HepG2 (cell line): ENCODE results near the gene SHQ1.

Source experiments
- ARHGAP35 ChIP-seq: sonication (generic); formaldehyde crosslinking; IDR thresholded peaks from 2 replicates; pipeline ENCODE4 v1.9.0; 2022; ENCODE audit warnings: mild to moderate bottlenecking, inconsistent platforms, moderate library complexity, missing genetic modification reagents, borderline replicate concordance
- NCOR1 ChIP-seq: fragments of 200-600 bp; sonication (generic); IDR thresholded peaks from 2 replicates; pipeline ENCODE4 v1.7.0; 2017; ENCODE audit warnings: antibody characterized with exemption, low read length, borderline replicate concordance
- TBP ChIP-seq: sonication (generic); formaldehyde crosslinking; IDR thresholded peaks from 2 replicates; pipeline ENCODE4 v1.5.0; 2020; ENCODE audit warnings: missing genetic modification reagents
- TF ChIP-seq, protein P1 (sequence below): sonication (generic); formaldehyde crosslinking; IDR thresholded peaks from 2 replicates; pipeline ENCODE4 v1.5.1; 2020; ENCODE audit warnings: mild to moderate bottlenecking, missing genetic modification reagents, moderate library complexity
- TF ChIP-seq, protein P2 (sequence below): sonication (generic); formaldehyde crosslinking; conservative IDR thresholded peaks from 2 replicates; pipeline ENCODE4 v1.4.0; 2020; ENCODE audit warnings: mild to moderate bottlenecking, missing genetic modification reagents, moderate library complexity

DNA sequence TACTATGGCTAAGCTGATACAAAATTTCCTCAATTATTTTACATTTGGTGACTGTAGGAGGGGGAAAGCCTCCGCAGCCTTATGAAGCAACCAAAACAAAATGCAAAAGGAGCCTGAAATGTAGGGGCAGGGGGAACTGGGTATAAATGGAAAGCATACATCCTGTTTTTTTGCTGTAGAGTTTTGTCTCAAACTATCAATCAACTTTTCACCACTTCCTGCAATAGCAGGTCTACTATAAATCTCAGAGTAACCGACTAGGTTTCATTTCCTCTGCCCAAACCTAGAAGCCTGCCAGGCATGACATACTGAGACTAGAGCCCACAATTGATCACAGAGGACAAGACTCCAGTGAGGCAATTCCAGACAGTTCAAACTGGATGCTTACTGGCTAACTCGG lies 91.3 kb downstream of the SHQ1 start:
- TF ChIP-seq ARHGAP35 (CRISPR knock-in tag) (no peak), NCOR1 (no peak), TBP (CRISPR knock-in tag) (no peak)
- TF ChIP-seq, protein P1, sequence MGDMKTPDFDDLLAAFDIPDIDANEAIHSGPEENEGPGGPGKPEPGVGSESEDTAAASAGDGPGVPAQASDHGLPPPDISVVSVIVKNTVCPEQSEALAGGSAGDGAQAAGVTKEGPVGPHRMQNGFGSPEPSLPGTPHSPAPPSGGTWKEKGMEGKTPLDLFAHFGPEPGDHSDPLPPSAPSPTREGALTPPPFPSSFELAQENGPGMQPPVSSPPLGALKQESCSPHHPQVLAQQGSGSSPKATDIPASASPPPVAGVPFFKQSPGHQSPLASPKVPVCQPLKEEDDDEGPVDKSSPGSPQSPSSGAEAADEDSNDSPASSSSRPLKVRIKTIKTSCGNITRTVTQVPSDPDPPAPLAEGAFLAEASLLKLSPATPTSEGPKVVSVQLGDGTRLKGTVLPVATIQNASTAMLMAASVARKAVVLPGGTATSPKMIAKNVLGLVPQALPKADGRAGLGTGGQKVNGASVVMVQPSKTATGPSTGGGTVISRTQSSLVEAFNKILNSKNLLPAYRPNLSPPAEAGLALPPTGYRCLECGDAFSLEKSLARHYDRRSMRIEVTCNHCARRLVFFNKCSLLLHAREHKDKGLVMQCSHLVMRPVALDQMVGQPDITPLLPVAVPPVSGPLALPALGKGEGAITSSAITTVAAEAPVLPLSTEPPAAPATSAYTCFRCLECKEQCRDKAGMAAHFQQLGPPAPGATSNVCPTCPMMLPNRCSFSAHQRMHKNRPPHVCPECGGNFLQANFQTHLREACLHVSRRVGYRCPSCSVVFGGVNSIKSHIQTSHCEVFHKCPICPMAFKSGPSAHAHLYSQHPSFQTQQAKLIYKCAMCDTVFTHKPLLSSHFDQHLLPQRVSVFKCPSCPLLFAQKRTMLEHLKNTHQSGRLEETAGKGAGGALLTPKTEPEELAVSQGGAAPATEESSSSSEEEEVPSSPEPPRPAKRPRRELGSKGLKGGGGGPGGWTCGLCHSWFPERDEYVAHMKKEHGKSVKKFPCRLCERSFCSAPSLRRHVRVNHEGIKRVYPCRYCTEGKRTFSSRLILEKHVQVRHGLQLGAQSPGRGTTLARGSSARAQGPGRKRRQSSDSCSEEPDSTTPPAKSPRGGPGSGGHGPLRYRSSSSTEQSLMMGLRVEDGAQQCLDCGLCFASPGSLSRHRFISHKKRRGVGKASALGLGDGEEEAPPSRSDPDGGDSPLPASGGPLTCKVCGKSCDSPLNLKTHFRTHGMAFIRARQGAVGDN (CRISPR knock-in tag), result no peak
- TF ChIP-seq, protein P2, sequence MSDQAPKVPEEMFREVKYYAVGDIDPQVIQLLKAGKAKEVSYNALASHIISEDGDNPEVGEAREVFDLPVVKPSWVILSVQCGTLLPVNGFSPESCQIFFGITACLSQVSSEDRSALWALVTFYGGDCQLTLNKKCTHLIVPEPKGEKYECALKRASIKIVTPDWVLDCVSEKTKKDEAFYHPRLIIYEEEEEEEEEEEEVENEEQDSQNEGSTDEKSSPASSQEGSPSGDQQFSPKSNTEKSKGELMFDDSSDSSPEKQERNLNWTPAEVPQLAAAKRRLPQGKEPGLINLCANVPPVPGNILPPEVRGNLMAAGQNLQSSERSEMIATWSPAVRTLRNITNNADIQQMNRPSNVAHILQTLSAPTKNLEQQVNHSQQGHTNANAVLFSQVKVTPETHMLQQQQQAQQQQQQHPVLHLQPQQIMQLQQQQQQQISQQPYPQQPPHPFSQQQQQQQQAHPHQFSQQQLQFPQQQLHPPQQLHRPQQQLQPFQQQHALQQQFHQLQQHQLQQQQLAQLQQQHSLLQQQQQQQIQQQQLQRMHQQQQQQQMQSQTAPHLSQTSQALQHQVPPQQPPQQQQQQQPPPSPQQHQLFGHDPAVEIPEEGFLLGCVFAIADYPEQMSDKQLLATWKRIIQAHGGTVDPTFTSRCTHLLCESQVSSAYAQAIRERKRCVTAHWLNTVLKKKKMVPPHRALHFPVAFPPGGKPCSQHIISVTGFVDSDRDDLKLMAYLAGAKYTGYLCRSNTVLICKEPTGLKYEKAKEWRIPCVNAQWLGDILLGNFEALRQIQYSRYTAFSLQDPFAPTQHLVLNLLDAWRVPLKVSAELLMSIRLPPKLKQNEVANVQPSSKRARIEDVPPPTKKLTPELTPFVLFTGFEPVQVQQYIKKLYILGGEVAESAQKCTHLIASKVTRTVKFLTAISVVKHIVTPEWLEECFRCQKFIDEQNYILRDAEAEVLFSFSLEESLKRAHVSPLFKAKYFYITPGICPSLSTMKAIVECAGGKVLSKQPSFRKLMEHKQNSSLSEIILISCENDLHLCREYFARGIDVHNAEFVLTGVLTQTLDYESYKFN (CRISPR knock-in tag), result no peak
